ENCODE results near the gene LARP6. TPM values are rescaled to one million over a fixed set of nuclear protein-coding genes. Genes with fewer than 3 reads are reported as not detected.

Gene LARP6
- total and polyA plus RNA-seq, 2 of the 13 experiments (the other 11 are each of a cell fraction or from before 2014, with no cell fraction given) = 2.9 to 8.2 TPM

- TF ChIP-seq ZNF597 (CRISPR knock-in tag; IDR thresholded peaks at IDR 0.05) = no peak
- TF ChIP-seq ZNF446 (CRISPR knock-in tag; IDR thresholded peaks at IDR 0.05) = peak; percentile 80; the same call in 1 of the 2 replicates
- no peak for TF ChIP-seq IRF9 (CRISPR knock-in tag; IDR thresholded peaks at IDR 0.05; ENCODE audit: borderline replicate concordance)
- TF ChIP-seq ZNF75D (CRISPR knock-in tag; IDR thresholded peaks at IDR 0.05; ENCODE audit: borderline replicate concordance) = no peak
- TF ChIP-seq EP300 (IDR thresholded peaks at IDR 0.05; ENCODE audit: low read depth in 2 of 2, low read length in 2 of 2) = no peak
- TF ChIP-seq EP300 (CRISPR knock-in tag; IDR thresholded peaks at IDR 0.05; ENCODE audit: borderline replicate concordance) = 0 out of 2 replicates have a peak, but pooled peaks have one; percentile 7
- TF ChIP-seq EEA1 (CRISPR knock-in tag; IDR thresholded peaks at IDR 0.05; ENCODE audit: borderline replicate concordance) = 0 out of 2 replicates have a peak, but pooled peaks have one; percentile 36
- 0 out of 2 replicates have a peak, but pooled peaks have one; percentile 52 for TF ChIP-seq MXD1 (CRISPR knock-in tag; IDR thresholded peaks at IDR 0.05)
- TF ChIP-seq ZNF879 (CRISPR knock-in tag; IDR thresholded peaks at IDR 0.05) = no peak
- no peak for TF ChIP-seq REL (CRISPR knock-in tag; conservative IDR thresholded peaks at IDR 0.05)
- TF ChIP-seq ZNF441 (CRISPR knock-in tag; IDR thresholded peaks at IDR 0.05; ENCODE audit: borderline replicate concordance) = no peak
- peak; percentile 92 for TF ChIP-seq ASH2L (IDR thresholded peaks at IDR 0.05; ENCODE audit: insufficient read length, low read depth, low read length)
- TF ChIP-seq ZNF839 (CRISPR knock-in tag; IDR thresholded peaks at IDR 0.05; ENCODE audit: borderline replicate concordance) = peak; percentile 70; the same call in 1 of the 2 replicates
- no peak for TF ChIP-seq CHCHD3 (CRISPR knock-in tag; IDR thresholded peaks at IDR 0.05)
- TF ChIP-seq HDAC1 (CRISPR knock-in tag; IDR thresholded peaks at IDR 0.05) = peak; percentile 95
- TF ChIP-seq ZNF883 (CRISPR knock-in tag; IDR thresholded peaks at IDR 0.05; ENCODE audit: not compliant biosample characterization) = no peak
- no peak for TF ChIP-seq KDM6A (CRISPR knock-in tag; IDR thresholded peaks at IDR 0.05; ENCODE audit: low read depth)
- TF ChIP-seq THAP7 (CRISPR knock-in tag; IDR thresholded peaks at IDR 0.05) = no peak; the same call in 1 of the 2 replicates
- no peak for TF ChIP-seq SKIL (CRISPR knock-in tag; IDR thresholded peaks at IDR 0.05; ENCODE audit: borderline replicate concordance)
- TF ChIP-seq KLF13 (CRISPR knock-in tag; IDR thresholded peaks at IDR 0.05) = no peak
- no peak for TF ChIP-seq ZNF3 (CRISPR knock-in tag; IDR thresholded peaks at IDR 0.05)
- TF ChIP-seq FOXA1 (IDR thresholded peaks at IDR 0.05) = no peak
- peak; percentile 29 for TF ChIP-seq FOXA1 (CRISPR knock-in tag; IDR thresholded peaks at IDR 0.05)
- TF ChIP-seq FOXJ3 (CRISPR knock-in tag; IDR thresholded peaks at IDR 0.05; ENCODE audit: borderline replicate concordance) = no peak
Observed at GRCh38 chr15:70892002-70892911, 38.3 kb upstream of the LARP6 start, which contains the start of the genes LRRC49 and THAP10 (continued).
